Adipocyte (in vitro differentiated cells): ENCODE results near the gene UNC5A.

Experiments
- DNase-seq: peaks from one replicate; pipeline ENCODE4 v3.0.0-alpha.2; 2015; ENCODE audit warnings: low read depth
- H3K27me3 ChIP-seq: replicated peaks from 2 replicates; pipeline ENCODE4 v1.7.0; 2013; ENCODE audit warnings: mild to moderate bottlenecking, low read length, moderate library complexity; ENCODE audit not compliant: control insufficient read depth, insufficient read depth
- H3K36me3 ChIP-seq: 2 replicates; pipeline ENCODE4 v1.7.0; 2013; ENCODE audit warnings: low read length, mild to moderate bottlenecking, moderate library complexity; ENCODE audit not compliant: control insufficient read depth, insufficient read depth, severe bottlenecking
- H3K4me1 ChIP-seq: 2 replicates; pipeline ENCODE4 v1.7.0; 2013; ENCODE audit warnings: mild to moderate bottlenecking, low read length, moderate library complexity; ENCODE audit not compliant: control insufficient read depth, insufficient read depth
- H3K4me3 ChIP-seq: 2 replicates; pipeline ENCODE4 v1.7.0; 2013; ENCODE audit warnings: mild to moderate bottlenecking, low read length, moderate library complexity
- H3K9ac ChIP-seq: 2 replicates; pipeline ENCODE4 v1.7.0; 2013; ENCODE audit warnings: mild to moderate bottlenecking, low read length, moderate library complexity
- H3K9me3 ChIP-seq: 2 replicates; pipeline ENCODE4 v1.7.0; 2013; ENCODE audit warnings: mild to moderate bottlenecking, low read length, moderate library complexity; ENCODE audit not compliant: control insufficient read depth

Gene UNC5A

GRCh38 chr5:176810081-176810597 lies at the start of gene UNC5A:
Gene UNC5A, plus strand, starts transcription at chr5:176810559. Its CDS starts 192 bp downstream, at chr5:176810751.
- peak; percentile 48 for DNase-seq
- Histone ChIP-seq H3K27me3 (peaks cover 69% of the 10 kb centered on the region), H3K9ac (no peak within 1 kb of the TSS), H3K9me3 (no peaks in the 10 kb centered on the region), H3K4me3 (peak within 1 kb of the TSS; percentile 58), H3K4me1 (no peaks in the 10 kb centered on the region), H3K36me3 (no peaks in the 10 kb centered on the region)

- Histone ChIP-seq H3K9ac (no peak overlapping the region), H3K4me1 (no peaks in the 10 kb centered on the region), H3K9me3 (peaks cover 31% of the 10 kb centered on the region), H3K36me3 (no peaks in the 10 kb centered on the region), H3K27me3 (peaks cover 30% of the 10 kb centered on the region), H3K4me3 (no peak overlapping the region)
- no peak for DNase-seq
Measured at GRCh38 chr5:176761755-176762154, 48.6 kb upstream of the UNC5A start.

- Histone ChIP-seq H3K4me3 (no peak overlapping the region), H3K27me3 (peaks cover 32% of the 10 kb centered on the region), H3K36me3 (no peaks in the 10 kb centered on the region), H3K9me3 (peaks cover 31% of the 10 kb centered on the region), H3K4me1 (no peaks in the 10 kb centered on the region), H3K9ac (no peak overlapping the region)
- DNase-seq = no peak
Measured at GRCh38 chr5:176762489-176762888, 47.9 kb upstream of the UNC5A start.

- Histone ChIP-seq H3K36me3 (no peaks in the 10 kb centered on the region), H3K9me3 (peaks cover 24% of the 10 kb centered on the region), H3K9ac (no peak overlapping the region), H3K4me1 (no peaks in the 10 kb centered on the region), H3K27me3 (peaks cover 41% of the 10 kb centered on the region), H3K4me3 (no peak overlapping the region)
- no peak for DNase-seq
Measured at GRCh38 chr5:176765687-176766086, 44.7 kb upstream of the UNC5A start.

- Histone ChIP-seq H3K4me1 (no peaks in the 10 kb centered on the region), H3K9me3 (peaks cover 32% of the 10 kb centered on the region), H3K4me3 (no peak overlapping the region), H3K36me3 (no peaks in the 10 kb centered on the region), H3K9ac (no peak overlapping the region), H3K27me3 (peaks cover 43% of the 10 kb centered on the region)
- no peak for DNase-seq
Measured at GRCh38 chr5:176768174-176768970, 42.0 kb upstream of the UNC5A start.

GRCh38 chr5:176769911-176770310 lies 40.4 kb upstream of the UNC5A start:
- H3K9me3 ChIP-seq = peaks cover 23% of the 10 kb centered on the region
- no peak overlapping the region for H3K4me3 ChIP-seq
- H3K36me3 ChIP-seq = no peaks in the 10 kb centered on the region
- no peak for DNase-seq
- peaks cover 50% of the 10 kb centered on the region for H3K27me3 ChIP-seq
- H3K4me1 ChIP-seq = no peaks in the 10 kb centered on the region
- H3K9ac ChIP-seq = no peak overlapping the region

GRCh38 chr5:176770431-176770830 lies 39.9 kb upstream of the UNC5A start:
- H3K36me3 ChIP-seq = no peaks in the 10 kb centered on the region
- H3K9me3 ChIP-seq = peaks cover 18% of the 10 kb centered on the region
- H3K4me1 ChIP-seq = no peaks in the 10 kb centered on the region
- peaks cover 55% of the 10 kb centered on the region for H3K27me3 ChIP-seq
- H3K9ac ChIP-seq = no peak overlapping the region
- DNase-seq = no peak
- no peak overlapping the region for H3K4me3 ChIP-seq

GRCh38 chr5:176771102-176771845 lies 39.1 kb upstream of the UNC5A start:
- H3K27me3 ChIP-seq = peaks cover 55% of the 10 kb centered on the region
- peaks cover 10% of the 10 kb centered on the region for H3K9me3 ChIP-seq
- DNase-seq = no peak
- H3K4me3 ChIP-seq = no peak overlapping the region
- H3K36me3 ChIP-seq = no peaks in the 10 kb centered on the region
- no peaks in the 10 kb centered on the region for H3K4me1 ChIP-seq
- H3K9ac ChIP-seq = no peak overlapping the region

- H3K36me3 ChIP-seq = no peaks in the 10 kb centered on the region
- DNase-seq = no peak
- H3K4me1 ChIP-seq = no peaks in the 10 kb centered on the region
- H3K4me3 ChIP-seq = no peak overlapping the region
- H3K9ac ChIP-seq = no peak overlapping the region
- peaks cover 61% of the 10 kb centered on the region for H3K27me3 ChIP-seq
- peaks cover 8% of the 10 kb centered on the region for H3K9me3 ChIP-seq
Measured at GRCh38 chr5:176772271-176773210, 37.8 kb upstream of the UNC5A start.

GRCh38 chr5:176773408-176774035 lies 36.8 kb upstream of the UNC5A start:
- H3K36me3 ChIP-seq = no peaks in the 10 kb centered on the region
- H3K9ac ChIP-seq = no peak overlapping the region
- no peaks in the 10 kb centered on the region for H3K4me1 ChIP-seq
- H3K27me3 ChIP-seq = peaks cover 57% of the 10 kb centered on the region
- H3K9me3 ChIP-seq = peaks cover 8% of the 10 kb centered on the region
- no peak overlapping the region for H3K4me3 ChIP-seq
- no peak for DNase-seq
